Right lobe of liver (tissue), 6 donors: ENCODE results near the gene DIPK1B. TPM values are rescaled to one million over a fixed set of nuclear protein-coding genes. Genes with fewer than 3 reads are reported as not detected.

Source experiments
- ATAC-seq, 4 donors: fragments of 200-7000 bp; cut with Tn5 transposase; one replicate each; pipeline ENCODE4 v1.9.1; 2020; ENCODE audit warnings: mild to moderate bottlenecking in 4 of 4, moderate library complexity in 4 of 4
- DNase-seq, 3 donors: peaks; one replicate each; pipeline ENCODE4 v3.0.0-alpha.2; 2020
- H3K27ac ChIP-seq, 3 donors: fragments of 200-600 bp; one replicate each; pipeline ENCODE4 v1.8.0; 2022
- H3K27me3 ChIP-seq, 2 donors: fragments of 200-600 bp; one replicate each; pipeline ENCODE4 v1.8.0; 2022
- H3K36me3 ChIP-seq, 4 donors: fragments of 200-600 bp; sonication (generic) in 1 of 4; one replicate each; pipeline versions ENCODE4 v1.5.1 to v1.8.0; 2017 to 2022; ENCODE audit warnings: control low read depth in 1 of 4
- H3K4me1 ChIP-seq, 4 donors: fragments of 200-600 bp; sonication (generic) in 1 of 4; one replicate each; pipeline versions ENCODE4 v1.5.1 to v1.8.0; 2017 to 2022; ENCODE audit warnings: control low read depth in 1 of 4
- H3K4me3 ChIP-seq, 3 donors: fragments of 200-600 bp; one replicate each; pipeline ENCODE4 v1.8.0; 2022
- H3K9me3 ChIP-seq, 4 donors: fragments of 200-600 bp; sonication (generic) in 1 of 4; one replicate each; pipeline versions ENCODE4 v1.5.1 to v1.8.0; 2017 to 2022; ENCODE audit warnings: control low read depth in 1 of 4
- POLR2A ChIP-seq: fragments of 450-650 bp; IDR thresholded peaks from one replicate; pipeline ENCODE4 v1.6.1; 2017; ENCODE audit warnings: antibody characterized with exemption, mild to moderate bottlenecking
- WGBS: methylation state at CpG from one replicate; pipeline ENCODE4 v1.1.6; 2018; ENCODE audit warnings: low coverage, low lambda C conversion rate; ENCODE audit not compliant: insufficient coverage; ENCODE audit errors: missing lambda C conversion rate; 5-methylcytosine and 5-hydroxymethylcytosine counted together
- intact Hi-C, 2 donors: fragments of 100-400 bp; cut with DNase I; formaldehyde crosslinking; loops; one replicate each; pipeline versions ENCODE4 v1.11.2 to v1.14.1; 2022
- total RNA-seq, 6 experiments: library from RNA; depleted of rRNA in 2 of 6; stranded (reverse); fragments of >200 nt in 2 of 6; fragmentation: NEBNext Ultra II Directional in 3 of 6; extraction: Animal tissue kit (Norgen Biotek cat#: 25700) in 3 of 6; gene quantifications; one replicate each; pipeline versions ENCODE4 v1.1.0 to v1.2.4, GENCODE V29; 2016 to 2023
- TF ChIP-seq, protein P1 (sequence below), 4 donors: fragments of 200-600 bp in 3 of 4; fragments of 450-650 bp in 1 of 4; IDR thresholded peaks; one replicate each; pipeline versions ENCODE4 v1.5.1 to v1.8.0; 2016 to 2022; ENCODE audit warnings: antibody characterized with exemption in 4 of 4, mild to moderate bottlenecking in 2 of 4
- donor health status: DM: no; HTN: yes; CAD: no.
- donor health status: DM: no; HTN: no; CAD: no.
- donor health status: DM: no; HTN: no; CAD: no.
- donor health status: DM: no; HTN: yes; CAD: no.
- donor health status: DM: no; HTN: yes; CAD: no.

DIPK1B gene
- total RNA-seq, 6 experiments from 2014 or later = 1.4 to 7.7 (median 5.1) TPM

- Histone ChIP-seq H3K27ac (no peak overlapping the region), H3K27me3 (no peaks in the 10 kb centered on the region), H3K36me3 (peaks cover 0 to 20% (median 12%) of the 10 kb centered on the region in 4 donors), H3K4me3 (no peak overlapping the region), H3K9me3 (no peaks in the 10 kb centered on the region), H3K4me1 (peaks cover 0 to 5% (median 0%) of the 10 kb centered on the region in 4 donors)
- no CpG with 5 or more reads among the region's 24 CpGs for WGBS
- ATAC-seq = peak; percentile 8 to 27 (median 17)
- DNase-seq = peak in 2 of 3 donors; percentile 60 to 64
- TF ChIP-seq, protein P1, sequence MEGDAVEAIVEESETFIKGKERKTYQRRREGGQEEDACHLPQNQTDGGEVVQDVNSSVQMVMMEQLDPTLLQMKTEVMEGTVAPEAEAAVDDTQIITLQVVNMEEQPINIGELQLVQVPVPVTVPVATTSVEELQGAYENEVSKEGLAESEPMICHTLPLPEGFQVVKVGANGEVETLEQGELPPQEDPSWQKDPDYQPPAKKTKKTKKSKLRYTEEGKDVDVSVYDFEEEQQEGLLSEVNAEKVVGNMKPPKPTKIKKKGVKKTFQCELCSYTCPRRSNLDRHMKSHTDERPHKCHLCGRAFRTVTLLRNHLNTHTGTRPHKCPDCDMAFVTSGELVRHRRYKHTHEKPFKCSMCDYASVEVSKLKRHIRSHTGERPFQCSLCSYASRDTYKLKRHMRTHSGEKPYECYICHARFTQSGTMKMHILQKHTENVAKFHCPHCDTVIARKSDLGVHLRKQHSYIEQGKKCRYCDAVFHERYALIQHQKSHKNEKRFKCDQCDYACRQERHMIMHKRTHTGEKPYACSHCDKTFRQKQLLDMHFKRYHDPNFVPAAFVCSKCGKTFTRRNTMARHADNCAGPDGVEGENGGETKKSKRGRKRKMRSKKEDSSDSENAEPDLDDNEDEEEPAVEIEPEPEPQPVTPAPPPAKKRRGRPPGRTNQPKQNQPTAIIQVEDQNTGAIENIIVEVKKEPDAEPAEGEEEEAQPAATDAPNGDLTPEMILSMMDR (IDR thresholded peaks at IDR 0.05) = no peak
- TF ChIP-seq POLR2A = no peak
- intact Hi-C loops = no loop called here
These were observed 7.0 kb downstream of the DIPK1B start for GRCh38 chr9:136719195-136719880.

DNA sequence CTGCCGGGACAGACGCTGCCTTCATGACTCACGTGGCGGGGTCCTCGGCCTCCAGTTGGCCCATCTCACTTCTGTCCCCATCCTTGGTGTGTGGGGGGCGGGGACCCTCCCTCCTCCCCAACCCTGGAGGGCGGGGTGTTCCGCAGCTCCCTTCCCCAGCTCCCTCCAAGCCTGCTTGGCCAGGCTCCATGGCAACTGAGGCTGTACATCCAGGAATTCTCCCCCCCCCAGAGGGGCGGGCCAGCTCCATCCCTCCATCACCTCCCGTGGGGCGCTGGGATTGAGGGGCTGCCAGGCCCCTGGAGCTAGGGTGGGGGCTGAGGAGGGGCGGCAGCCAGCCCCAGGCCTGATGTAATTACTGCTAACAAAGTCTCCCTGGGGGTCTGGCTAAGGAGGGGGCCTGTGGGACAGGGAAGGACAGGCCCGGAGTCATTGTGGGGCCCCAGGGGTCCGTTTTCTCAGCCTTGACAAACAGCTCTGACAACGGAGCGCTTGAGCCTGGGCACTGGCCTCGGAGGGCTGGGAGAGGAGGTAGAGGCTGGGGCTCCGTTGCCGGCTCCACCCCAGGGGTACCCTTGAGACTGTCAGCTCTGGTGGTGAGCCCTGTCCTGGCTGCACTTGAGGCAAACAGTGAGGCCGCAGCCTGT is 8.0 kb downstream of the DIPK1B start:
- H3K4me3 ChIP-seq = no peak overlapping the region
- intact Hi-C loops = no loop called here
- no peak for TF ChIP-seq POLR2A
- TF ChIP-seq, protein P1 (IDR thresholded peaks at IDR 0.05) = no peak
- peaks cover 0 to 30% (median 19%) of the 10 kb centered on the region in 4 donors for H3K36me3 ChIP-seq
- H3K27me3 ChIP-seq = no peaks in the 10 kb centered on the region
- ATAC-seq (peak in 1 of 4 donors; percentile 1), DNase-seq (no peak)
- no peak overlapping the region for H3K27ac ChIP-seq
- WGBS = 73% methylated on average over 6 of the region's 20 CpGs
- peaks cover 0 to 5% (median 0%) of the 10 kb centered on the region in 4 donors for H3K4me1 ChIP-seq
- no peaks in the 10 kb centered on the region for H3K9me3 ChIP-seq

DNA sequence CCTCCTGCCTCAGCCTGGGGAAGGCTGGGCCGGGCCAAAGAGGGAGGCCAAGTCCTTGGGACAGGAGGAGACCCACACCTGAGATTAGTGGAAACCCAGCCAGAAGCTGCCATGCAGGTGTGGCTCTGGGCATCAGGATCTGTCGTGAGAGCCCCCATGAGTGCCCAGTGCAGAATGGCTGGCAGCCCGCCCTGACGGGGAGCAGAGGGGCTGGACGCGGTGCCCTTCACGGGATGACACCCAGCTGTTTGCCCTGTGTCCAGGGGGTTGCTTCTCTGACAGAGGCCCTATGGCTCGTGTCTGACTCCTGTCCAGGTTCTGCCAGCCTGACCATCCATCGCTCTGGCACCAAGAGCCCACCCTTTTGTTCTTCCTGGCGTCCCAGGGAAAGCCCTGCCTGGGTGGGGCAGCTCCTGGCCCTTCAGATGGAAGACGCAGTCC is 8.5 kb downstream of the DIPK1B start:
- Histone ChIP-seq H3K4me3 (no peak overlapping the region), H3K4me1 (peaks cover 0 to 9% (median under 1%) of the 10 kb centered on the region in 4 donors), H3K9me3 (no peaks in the 10 kb centered on the region), H3K27me3 (no peaks in the 10 kb centered on the region), H3K36me3 (peaks cover 0 to 36% (median 22%) of the 10 kb centered on the region in 4 donors), H3K27ac (no peak overlapping the region)
- TF ChIP-seq, protein P1 (IDR thresholded peaks at IDR 0.05) = no peak
- TF ChIP-seq POLR2A = no peak
- intact Hi-C loops = no loop called here
- DNase-seq (no peak), ATAC-seq (peak in 1 of 4 donors; percentile 1)
- 60% methylated on average over 1 of the region's 11 CpGs for WGBS

DNA sequence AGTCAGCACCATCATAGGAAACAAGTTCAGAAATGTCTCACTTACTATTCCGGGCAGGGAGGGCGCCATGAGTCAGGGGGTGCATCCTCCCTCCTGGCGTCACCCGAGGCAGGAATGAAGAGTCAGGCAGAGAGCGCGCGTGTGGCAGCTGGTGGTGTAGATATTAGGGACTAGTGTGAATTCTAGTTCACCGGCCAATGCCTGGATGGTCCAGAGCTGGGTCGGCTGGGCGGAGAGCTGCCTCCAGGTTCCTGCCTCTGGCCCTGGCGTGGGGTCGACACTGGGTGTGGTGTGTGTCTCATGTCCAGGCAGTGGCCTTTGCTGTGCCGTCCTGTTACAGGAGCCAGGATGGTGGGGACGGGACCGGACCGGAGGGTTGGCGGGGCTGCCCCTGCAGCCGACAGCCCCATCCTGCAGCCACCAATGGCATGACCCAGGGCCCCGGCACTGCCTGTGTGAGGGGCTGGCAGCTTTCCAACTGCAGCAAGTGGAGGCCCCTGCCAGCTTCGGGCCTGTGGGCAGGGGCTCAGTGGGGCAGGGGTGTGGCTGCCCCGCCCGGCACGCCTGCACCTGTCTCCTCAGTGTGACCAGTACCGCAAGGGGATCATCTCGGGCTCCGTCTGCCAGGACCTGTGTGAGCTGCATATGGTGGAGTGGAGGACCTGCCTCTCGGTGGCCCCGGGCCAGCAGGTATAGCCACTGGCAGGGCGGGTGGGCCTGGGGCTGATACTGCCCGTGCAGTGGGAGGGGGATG is 9.1 kb downstream of the DIPK1B start:
- Histone ChIP-seq H3K9me3 (no peaks in the 10 kb centered on the region), H3K27me3 (no peaks in the 10 kb centered on the region), H3K4me1 (peaks cover 0 to 15% (median 4%) of the 10 kb centered on the region in 4 donors), H3K4me3 (no peak overlapping the region), H3K36me3 (peaks cover 0 to 39% (median 24%) of the 10 kb centered on the region in 4 donors), H3K27ac (no peak overlapping the region)
- intact Hi-C loops = no loop called here
- DNase-seq = peak in 1 of 3 donors; percentile 55
- no peak for TF ChIP-seq POLR2A
- TF ChIP-seq, protein P1 (IDR thresholded peaks at IDR 0.05) = no peak
- 79% methylated on average over 3 of the region's 30 CpGs for WGBS
- peak in 3 of 4 donors; percentile 6 to 17 (median 9) for ATAC-seq
